ENCODE results near the gene BTBD7.

- TF ChIP-seq, protein P1, sequence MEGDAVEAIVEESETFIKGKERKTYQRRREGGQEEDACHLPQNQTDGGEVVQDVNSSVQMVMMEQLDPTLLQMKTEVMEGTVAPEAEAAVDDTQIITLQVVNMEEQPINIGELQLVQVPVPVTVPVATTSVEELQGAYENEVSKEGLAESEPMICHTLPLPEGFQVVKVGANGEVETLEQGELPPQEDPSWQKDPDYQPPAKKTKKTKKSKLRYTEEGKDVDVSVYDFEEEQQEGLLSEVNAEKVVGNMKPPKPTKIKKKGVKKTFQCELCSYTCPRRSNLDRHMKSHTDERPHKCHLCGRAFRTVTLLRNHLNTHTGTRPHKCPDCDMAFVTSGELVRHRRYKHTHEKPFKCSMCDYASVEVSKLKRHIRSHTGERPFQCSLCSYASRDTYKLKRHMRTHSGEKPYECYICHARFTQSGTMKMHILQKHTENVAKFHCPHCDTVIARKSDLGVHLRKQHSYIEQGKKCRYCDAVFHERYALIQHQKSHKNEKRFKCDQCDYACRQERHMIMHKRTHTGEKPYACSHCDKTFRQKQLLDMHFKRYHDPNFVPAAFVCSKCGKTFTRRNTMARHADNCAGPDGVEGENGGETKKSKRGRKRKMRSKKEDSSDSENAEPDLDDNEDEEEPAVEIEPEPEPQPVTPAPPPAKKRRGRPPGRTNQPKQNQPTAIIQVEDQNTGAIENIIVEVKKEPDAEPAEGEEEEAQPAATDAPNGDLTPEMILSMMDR (IDR thresholded peaks at IDR 0.05) = no peak
- TF ChIP-seq POLR2A (IDR thresholded peaks at IDR 0.05) = no peak
Measured at GRCh38 chr14:93269341-93270068, 63.3 kb downstream of the BTBD7 start.

Data from ovary (tissue), 3 donors.